ENCODE measurements around the gene DLL1.
"Not testable (repeated sequence)": the region's sequence is repeated elsewhere in the genome, so short reads cannot be mapped to it uniquely, and the experiment has no call there.

The DLL1 gene

DNA sequence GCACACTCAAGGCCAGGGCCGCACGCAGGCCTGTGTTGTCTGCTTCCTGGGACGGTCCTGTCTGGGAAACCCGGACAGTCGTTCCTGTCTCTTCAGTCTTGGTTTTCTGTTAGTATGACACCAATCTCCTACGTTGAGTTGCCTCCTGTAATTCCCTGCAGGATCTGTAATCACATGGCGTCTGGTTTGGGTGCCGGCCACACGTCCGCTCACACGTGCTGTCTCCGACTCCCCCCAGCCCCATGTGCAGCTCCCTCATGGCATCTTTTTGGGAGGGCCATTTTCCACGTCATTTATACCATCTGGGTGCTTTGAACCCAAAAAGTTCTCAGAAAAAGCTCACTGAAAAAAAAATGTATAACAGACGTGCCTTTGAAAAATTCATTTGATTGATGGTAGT is 23.2 kb downstream of the DLL1 start:
- FAIRE-seq = no peak

DNA sequence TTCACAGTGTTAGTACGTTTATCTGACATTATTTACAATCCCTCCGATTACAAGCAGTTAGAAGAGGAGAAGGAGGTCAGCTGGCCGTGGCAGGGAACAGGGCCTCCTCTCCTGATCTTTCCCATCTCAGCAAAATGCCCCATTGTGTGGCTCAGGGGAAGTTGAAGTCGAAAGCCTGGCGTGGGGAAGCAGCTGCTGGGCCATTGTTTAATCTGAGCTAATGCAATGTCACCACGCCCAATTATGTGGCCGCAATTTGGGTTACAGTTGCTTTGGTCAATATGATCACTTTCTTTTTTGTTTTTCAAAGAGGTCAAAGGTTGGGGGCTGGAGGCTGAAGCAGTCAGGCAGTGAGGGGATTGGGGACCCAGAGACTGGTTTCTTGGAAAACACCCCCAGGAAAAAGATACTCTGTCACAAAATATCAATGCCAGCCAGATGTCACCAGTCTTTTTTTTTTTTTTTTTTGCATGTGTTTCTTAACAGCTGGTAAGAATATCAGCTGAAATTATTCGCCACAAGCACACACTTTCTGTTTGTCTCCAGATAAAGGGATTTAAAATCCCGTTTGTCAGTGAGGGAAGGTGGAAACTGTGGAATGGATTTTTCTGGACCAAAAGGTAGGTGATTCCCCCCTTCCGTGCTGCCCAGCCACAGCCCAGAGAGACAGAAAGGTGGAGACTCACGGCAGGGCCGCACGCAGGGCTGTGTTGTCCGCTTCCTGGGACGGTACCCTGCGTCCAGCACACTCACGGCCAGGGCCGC is 24.6 kb downstream of the DLL1 start:
- FAIRE-seq = no peak

DNA sequence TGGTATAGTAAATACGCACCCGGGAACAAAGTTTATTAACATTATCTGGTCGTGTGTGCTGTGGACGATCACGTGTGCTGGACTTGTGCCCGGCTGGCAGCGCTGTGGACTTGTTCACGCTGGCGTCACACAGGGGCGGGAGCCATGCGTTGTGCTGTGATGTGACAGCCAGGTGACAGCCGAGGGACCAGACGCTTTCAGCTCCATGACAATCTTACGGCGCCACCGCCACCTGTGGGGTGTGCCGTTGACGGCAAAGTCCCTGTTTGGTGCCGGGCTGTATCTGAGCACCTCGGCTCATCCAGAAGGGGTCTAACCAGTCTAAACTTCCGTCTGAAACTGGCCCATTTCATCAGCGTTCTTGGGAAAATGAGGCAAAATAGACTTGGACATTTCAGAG is 25.2 kb downstream of the DLL1 start:
- no peak for FAIRE-seq

DNA sequence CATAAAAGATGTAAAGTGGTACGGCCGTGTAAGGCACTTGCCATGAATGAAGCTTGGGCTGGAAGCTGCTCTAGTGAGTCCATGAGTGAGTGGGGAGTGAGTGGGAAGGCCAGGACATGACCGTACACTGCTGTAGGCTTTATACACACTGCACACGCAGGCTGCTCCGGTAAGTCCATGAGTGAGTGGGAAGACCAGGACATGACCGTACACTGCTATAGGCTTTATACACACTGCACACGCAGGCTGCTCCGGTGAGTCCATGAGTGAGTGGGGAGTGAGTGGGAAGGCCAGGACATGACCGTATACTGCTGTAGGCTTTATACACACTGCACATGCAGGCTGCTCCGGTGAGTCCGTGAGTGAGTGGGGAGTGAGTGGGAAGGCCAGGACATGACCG is 26.2 kb downstream of the DLL1 start:
- not testable (repeated sequence) for FAIRE-seq

DNA sequence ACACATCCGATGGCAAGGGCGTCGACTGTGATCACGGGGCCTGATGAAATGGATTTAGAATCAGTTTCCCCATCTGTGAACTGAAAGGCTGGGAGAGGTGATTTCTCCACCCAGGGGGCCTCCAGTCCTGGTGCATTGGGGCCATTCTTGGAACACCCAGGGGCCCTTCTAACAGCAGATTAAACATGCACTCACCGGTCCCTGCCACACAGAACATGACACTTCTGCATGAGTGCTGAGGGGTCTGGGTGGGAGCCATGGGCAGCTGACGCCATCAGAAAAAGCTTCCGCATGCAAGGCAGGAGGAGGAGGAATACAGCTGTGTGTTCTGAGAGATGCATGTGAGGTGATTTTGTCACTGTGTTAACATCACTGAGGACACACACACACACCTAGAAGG is 26.8 kb downstream of the DLL1 start:
- FAIRE-seq = no peak

DNA sequence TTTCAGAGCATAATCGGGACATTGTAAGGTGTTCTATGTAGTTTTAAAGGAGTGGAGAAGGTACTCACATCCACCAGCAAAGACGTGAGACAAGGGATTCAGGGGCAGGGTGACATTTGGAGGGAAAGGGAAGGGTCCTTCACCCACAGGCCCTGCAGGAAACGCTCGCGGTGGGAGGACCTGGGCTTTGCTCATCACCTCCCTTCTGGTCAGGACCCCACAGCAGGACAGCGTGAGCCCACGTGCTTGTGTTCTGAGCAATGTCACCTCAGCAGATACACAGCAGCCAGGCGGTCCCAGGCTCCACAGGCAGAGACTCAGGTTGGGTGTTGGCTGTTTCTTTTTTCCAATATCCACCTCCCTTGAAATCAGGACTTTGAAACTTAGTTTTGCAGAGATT is 27.5 kb downstream of the DLL1 start:
- FAIRE-seq = no peak

DNA sequence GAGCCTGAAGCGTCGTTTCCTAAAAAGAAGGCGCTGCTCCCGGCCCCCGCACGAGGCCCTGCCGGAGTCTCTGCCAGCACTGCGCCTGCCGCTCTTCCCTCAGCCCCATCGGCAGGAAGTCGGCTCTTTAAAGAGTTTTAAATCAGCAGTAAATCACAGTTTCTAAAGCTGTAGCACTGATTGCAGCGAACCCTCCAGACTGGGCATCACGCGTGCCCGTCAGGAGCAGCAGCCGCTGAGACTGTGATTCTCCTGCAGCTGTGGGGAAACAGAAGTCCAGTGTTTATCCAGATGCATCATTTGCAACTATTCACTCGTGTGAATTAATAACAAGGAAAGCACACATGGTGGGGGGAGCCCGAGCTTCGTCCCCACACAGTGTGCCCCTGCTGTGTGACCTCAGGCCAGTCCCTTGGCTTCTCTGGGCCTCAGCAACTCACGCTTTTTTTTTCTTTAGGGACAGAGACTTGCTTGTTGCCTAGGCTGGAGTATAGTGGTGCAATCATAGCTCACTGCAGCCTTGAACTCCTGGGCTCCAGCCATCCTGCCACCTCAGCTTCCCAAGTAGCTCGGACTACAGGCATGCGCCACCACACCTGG is 28.3 kb downstream of the DLL1 start:
- FAIRE-seq = no peak

DNA sequence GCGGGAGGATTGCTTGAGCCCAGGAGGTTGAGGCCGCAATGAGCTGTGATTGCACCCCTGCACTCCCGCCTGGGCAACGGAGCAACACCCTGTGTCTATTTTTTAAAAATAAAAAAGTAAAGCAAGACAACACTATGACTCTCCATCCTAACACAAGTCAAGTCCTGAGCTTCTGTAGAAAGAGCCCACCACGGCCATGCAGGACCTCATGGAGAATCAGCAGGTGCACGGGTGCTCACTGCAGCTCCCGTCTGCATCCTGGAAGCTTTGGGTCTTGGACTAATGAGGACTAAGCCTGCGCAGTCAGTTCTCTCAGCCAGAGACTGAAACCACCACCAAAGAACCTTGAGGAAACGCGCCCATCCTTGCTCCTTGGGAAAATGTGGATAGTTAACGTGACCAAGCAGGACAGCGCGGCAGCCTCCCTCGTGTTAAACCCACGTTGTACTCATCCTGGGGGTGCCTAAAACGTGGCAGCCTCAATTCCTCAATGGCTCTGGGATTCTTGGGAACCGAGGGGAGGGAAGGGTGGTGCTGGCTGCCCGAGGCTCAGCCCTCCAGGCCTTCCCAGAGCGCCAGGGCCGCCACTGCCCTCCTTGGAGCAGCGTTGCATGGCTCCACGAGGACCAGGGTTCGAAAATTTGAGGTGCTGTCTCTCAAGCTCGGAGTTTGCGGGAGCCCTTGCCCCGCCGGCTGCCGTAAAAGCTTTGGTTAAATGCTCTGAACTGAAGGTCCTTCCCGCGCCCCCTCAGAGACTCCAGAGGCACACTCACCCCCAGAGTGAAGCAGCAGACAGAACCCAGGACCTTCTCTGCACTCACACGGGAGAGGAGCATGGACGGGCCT is 29.0 kb downstream of the DLL1 start:
- FAIRE-seq = no peak

DNA sequence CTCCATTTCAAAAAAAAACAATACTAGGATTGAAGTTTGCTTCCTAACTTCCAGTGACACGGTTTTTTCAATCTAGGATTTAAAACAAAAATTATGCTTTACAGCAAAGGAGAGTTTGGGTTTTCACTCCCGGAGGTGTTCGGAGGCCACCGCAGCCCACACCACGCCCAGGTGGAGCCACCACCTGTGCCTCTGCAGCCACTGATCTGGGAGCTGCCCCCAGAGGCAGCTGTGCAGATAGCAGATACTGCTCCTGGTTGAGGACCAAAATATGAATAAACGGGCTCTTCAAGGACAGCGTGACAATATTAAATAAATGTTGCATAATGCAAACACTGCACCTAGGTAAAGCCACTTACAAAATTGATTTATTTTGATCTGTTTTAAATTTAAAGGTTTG is 30.2 kb downstream of the DLL1 start:
- no peak for FAIRE-seq

DNA sequence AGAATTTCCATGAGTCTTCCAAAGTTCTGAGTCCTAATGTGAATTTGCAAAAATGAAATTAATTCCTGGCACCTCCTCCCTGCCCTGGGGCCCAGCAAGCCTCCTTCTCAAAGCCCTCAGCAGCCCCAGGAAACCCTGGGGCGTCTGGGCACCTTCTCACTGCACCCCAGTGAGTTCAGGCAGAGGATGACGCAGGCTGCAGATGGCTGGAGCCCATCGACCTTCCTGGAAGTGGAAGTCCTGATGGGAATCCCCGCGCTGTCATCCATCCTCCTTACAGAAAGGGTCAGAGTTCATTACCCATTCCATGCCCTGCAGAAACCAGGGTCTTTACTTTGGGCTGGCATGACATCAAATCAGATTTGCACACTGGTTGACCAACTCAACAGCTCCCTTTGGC is 31.6 kb downstream of the DLL1 start:
- FAIRE-seq = no peak

DNA sequence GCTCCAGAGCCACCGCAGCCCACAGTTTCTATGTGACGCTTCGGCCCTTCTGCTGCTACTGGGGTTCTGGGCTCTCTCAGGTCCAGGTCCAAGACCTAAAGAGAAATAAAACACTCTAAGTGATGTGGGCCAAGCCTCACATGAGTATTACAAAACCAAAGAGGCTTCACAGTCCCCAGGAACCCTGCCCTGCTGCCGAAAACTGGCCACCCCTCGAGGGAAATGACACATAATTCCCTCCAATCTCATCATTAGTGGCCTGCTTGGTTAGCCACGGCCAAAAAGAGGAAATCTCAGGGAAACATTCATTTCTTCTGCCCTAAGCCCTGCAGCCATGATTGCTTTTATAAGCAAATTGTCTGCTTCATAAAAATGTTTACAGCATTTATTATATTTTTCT is 32.5 kb downstream of the DLL1 start:
- no peak for FAIRE-seq

DNA sequence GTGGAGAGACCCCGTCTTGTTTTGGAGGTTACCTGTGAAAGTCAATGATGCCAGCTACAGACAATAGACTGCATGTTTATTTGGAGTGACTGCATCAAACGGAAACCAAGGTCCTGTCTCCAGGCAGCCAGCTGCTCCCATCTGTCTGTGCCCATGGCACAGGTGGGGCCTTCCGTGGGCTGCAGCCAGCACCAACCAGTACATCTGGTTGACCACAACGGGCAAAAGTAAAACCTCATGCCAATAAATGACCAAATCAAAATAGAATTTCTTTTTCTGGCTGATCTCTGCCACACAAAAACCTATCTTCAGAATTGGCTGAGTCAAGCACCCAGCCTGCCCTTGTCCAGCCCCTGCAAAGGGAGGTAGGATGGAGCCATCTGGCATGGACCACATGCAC is 33.5 kb downstream of the DLL1 start:
- no peak for FAIRE-seq

DNA sequence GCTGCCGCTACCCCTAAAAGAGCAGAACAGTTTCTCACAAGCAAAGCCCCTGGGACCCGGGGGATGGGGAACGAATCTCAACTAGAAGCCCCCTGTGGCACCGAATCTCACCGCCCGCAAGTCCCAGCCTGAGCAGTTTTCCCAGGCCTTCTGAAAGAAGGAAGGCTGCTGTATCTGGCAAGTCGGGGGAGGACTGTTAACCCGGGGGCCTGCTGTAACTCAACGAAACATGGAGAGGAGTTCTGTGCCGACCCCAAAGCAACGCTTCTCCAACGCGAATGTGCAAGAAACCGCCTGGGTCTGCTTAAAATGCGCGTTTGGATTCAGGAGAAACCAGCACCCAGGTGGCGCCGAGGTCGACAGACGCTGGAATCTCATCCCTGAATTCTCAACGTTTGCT is 34.2 kb downstream of the DLL1 start:
- FAIRE-seq = no peak

DNA sequence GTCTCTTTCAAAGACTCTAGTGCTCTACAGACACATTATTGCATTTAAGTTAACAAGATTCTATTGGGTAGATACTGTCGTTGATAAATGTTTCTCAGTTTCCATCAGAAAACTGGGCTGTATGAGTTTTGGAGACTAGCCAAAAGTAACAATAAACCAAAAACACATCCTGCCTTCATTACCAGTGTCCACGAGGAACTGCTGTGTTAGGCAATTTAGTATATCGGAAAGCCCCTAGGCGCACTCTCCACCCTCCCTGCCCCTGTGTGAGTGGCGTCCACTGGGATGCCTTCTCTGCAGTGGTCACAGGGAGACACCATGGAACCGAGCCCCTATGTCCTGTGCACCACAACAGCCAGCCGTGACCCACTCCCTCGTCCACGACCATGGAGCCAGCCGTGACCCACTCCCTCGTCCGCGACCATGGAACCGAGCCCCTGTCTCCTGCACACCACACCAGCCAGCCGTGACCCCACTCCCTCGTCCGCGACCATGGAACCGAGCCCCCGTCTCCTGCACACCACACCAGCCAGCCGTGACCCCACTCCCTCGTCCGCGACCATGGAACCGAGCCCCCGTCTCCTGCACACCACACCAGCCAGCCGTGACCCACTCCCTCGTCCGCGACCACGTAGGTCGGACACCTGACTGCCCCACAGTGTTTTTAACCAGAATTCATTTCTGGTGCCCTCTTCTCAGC is 35.3 kb downstream of the DLL1 start:
- no peak for FAIRE-seq

DNA sequence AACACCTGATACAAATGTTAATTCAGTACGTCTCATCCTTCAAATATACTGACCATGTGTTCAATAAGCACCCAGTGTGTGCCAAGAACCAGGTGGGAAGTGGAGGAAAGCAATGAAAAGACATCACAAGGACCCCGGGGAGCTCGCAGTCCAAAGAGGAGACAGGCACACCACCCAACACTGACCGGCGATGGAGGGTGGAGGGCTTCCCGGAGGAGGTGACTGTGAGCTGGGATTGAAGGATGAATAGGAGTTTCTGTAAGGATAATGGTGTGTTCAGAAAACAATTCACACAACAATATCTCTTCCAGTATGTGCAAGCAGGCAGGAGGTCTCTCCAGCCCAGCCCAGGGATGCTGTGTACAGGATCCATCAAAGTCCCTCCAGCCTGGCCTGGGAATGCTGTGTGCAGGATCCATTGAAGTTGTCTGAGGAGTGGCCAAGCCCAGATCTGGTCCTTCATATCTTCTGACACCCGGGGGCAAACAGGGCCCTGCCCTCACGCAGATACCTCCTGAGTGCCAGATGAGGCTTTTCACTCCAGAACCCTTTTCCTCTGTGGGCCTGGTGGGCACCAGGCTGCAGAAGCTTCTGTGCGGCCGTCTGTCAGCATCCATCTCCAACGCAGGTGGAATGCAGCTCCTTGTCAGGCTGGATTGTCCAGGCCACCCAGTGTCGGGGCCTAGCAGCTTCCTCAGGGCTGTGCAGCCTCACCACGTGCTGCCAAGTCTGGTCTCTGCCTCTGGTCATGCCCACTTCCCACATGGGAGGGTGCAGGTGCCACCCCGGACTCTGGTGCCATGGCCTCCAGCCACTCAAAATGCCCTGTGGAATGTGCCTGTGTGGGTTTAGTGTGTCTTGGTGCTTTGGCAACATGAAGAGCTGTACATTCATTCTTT is 36.3 kb downstream of the DLL1 start:
- no peak for FAIRE-seq

DNA sequence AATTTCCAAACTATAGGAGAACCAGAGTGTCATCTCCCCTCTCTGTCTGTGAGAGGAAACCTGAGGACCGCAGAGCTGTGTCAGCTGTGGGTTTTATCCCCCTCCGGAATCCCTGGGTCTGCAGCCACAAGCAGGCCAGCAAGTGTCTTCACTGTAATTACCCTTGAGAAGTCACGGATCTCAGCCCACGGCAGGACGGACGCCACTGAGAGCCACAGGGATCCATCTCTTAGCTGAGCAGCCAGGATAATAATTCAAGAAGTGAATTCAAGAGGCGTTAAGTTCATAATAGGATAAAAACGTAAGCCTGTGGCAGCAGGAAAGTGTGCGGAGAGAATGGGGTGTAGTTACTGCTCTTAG is 37.0 kb downstream of the DLL1 start:
- FAIRE-seq = no peak

DNA sequence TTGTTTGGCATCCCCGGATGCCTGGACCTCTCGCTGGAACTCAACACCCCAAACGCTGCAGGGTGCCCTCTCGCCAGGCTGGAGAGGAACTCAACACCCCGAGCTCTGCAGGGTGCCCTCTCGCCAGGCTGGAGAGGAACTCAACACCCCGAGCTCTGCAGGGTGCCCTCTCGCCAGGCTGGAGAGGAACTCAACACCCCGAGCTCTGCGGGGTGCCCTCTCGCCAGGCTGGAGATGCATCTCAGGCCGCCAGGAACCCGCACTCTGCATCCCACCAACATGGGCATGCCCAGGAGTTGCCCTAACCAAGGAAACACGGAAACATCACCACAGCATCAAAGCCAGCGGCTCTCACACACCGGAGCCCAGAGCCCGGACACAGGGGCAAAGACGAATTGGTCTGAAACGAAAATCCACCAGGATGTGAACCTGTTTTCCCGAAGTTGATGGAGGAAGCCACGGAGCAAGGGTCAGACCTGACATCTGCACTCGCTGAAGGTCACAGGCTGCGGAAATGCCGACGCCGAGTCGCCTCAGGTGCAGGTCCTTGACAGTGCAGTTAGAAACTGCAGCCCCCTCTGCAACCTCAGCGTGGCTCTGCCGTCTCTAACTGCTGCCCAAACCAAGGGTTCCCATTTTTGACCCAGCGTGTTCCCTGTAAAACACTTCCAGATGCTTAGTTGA is 37.5 kb downstream of the DLL1 start:
- FAIRE-seq = no peak

DNA sequence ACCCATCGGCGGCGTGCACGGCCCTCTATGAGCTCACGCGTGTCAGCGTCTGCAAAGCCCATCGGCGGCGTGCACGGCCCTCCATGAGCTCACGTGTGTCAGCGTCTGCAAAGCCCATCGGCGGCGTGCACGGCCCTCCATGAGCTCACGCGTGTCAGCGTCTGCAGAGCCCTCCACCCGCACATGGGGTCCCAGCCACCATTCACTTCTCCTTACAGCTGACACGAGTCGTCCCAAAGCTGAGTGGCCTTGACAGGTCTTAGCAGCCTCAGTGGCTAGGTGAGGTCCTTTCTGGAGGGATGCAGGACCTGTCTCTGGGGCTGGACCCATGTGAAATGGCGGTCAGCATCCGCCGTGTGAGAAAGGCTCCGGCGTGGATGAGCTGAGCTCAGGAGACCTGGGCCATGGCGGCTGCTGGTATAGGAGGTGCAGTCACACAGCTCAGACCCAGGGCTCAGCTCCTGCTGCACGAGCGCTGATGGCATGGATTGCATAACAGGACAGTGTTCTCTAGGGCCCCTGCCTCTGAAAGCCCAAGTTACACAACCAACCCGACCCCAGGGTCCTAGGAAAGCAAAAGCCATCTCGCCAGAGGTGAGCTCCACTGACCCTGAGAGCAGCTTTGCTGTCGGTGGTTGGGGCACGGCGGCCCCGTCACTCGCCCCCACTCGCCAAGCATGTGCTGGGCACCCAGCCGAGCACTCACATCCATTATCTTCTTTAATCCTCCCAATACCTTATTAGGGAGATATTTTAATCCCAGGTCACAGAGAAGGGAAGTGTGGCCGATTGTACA is 38.9 kb downstream of the DLL1 start:
- FAIRE-seq = no peak

DNA sequence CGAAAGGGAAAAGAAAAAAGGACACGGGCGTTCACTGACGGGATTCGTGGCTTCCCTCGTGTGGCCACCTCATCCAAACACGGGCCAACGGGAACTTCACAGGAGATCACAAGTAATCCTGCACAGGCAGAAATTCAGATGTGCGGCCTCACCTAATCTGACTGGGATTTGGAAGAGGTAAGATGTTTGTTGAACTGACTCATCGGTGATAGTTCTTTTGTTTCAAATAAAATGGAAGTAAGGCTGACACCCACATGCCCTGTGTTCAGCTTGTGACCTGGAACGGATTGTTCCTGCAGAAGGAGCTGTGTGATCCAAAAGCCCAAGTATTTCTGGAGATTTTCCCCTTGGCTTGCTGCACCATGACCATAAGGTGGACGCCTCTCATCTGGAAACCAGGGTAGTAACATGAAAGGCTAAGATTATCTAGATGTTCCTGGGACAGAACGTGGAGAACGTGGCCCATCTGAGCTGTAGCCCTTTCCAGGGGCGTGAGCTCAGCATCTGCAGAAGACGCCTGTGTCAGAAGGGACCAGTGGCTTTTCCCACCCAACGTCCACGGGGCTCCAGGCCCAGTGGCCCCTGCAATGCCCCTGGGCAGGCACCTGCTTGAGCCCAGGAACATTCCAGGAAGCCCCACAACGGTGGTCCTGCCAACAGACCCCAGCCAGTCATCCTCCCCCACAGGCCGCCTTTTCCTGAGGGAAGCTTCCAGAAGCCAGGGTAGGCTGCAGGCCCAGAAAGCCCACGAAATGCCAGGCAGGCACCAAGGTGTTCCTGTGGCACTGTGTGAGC is 39.7 kb downstream of the DLL1 start:
- no peak for FAIRE-seq

DNA sequence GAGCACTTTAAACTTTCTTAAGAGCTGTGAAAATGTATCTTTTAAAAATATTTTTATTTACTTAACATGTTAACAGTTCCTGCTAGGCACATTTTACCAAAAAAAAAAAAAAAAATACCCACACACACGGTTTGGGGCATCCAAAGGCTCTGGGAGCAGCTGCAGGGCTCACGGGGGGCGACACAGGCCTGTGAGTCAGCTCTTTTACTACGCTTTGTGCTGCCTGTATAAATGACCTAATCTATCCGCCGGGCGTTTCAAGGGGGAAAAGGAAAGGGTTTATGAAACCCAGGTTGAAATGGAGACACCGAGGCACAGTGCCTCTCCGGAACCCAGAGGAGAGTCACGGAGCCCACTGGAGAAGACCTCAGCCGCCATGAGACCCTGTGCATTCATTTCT is 40.4 kb downstream of the DLL1 start:
- no peak for FAIRE-seq

Data from A204.1 (cell line).